Measurements from ENCODE around the gene IMMP2L. TPM values are rescaled to one million over a fixed set of nuclear protein-coding genes. Genes with fewer than 3 reads are reported as not detected.

The IMMP2L gene
- total and polyA plus RNA-seq, 7 donors, result 9.3 to 43.0 (median 19.2) TPM

DNA sequence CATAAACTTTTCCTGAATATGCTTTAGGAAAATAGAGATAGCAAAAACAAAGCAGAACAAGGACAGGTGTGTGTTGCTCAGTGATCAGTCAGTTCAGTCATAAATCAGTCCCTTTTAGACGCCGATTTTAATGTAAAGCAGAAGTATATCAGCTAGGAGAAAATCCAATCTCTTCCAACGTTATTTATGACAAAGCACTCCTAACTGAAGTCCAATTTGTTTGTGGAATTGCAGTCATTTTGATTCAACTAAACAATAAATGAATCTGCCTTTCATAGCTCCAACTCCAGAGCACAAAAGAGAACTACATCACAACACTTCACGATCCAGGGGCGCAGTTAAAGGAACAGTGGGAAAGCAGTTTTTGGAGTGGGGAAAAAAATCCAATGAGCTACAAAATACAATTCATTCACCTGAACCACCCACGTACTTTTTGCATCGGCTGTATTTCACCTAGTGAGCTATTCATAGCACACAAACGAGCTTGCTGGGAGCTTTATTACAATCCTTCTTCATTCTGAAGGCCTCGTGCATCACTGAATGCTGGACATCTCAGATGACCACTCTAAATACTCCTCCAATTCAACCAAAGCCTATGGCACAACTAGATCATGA, 320.0 kb downstream of the IMMP2L start:
- no peak overlapping the region for H3K4me3 ChIP-seq
- intact Hi-C loops (cut with DNase I), result no loop called here
- DNase-seq, result no peak
- no peaks in the 10 kb centered on the region for H3K36me3 ChIP-seq (ENCODE audit: insufficient read depth in 1 of 2, low read depth in 1 of 2)
- no peaks in the 10 kb centered on the region for H3K9me3 ChIP-seq
- no peak for ATAC-seq
- no peaks in the 10 kb centered on the region for H3K4me1 ChIP-seq
- WGBS, 3 donors, result 46 to 53% (median 49%) methylated on average over 9 of the region's 9 CpGs
- H3K27ac ChIP-seq, result no peak overlapping the region
- H3K27me3 ChIP-seq (ENCODE audit: insufficient read depth in 3 of 3, low read length in 2 of 3), result no peaks in the 10 kb centered on the region
- TF ChIP-seq, protein P1, sequence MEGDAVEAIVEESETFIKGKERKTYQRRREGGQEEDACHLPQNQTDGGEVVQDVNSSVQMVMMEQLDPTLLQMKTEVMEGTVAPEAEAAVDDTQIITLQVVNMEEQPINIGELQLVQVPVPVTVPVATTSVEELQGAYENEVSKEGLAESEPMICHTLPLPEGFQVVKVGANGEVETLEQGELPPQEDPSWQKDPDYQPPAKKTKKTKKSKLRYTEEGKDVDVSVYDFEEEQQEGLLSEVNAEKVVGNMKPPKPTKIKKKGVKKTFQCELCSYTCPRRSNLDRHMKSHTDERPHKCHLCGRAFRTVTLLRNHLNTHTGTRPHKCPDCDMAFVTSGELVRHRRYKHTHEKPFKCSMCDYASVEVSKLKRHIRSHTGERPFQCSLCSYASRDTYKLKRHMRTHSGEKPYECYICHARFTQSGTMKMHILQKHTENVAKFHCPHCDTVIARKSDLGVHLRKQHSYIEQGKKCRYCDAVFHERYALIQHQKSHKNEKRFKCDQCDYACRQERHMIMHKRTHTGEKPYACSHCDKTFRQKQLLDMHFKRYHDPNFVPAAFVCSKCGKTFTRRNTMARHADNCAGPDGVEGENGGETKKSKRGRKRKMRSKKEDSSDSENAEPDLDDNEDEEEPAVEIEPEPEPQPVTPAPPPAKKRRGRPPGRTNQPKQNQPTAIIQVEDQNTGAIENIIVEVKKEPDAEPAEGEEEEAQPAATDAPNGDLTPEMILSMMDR (IDR thresholded peaks at IDR 0.05), result no peak

DNA sequence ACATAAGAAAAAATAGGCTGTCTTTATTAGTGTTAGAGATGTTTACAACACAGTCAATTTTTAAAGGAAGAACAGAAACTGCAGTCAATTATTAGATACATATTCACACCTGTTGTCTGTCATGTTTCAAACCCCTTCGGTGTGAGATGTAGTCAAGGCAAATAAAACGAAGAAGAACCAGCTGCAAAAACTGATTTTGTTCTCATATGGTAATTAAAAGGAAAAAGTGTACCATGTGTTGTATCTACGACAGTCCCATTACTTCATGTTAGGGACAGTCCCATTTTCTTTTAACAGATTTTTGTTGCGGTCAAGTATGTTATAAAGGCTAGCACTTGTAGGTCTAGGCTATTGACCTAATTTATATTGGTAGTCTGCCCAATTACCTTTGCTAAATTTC, 321.9 kb downstream of the IMMP2L start:
- Histone ChIP-seq H3K9me3 (no peaks in the 10 kb centered on the region), H3K4me3 (no peak overlapping the region), H3K36me3 (ENCODE audit: insufficient read depth in 1 of 2, low read depth in 1 of 2) (no peaks in the 10 kb centered on the region), H3K4me1 (no peaks in the 10 kb centered on the region), H3K27me3 (ENCODE audit: insufficient read depth in 3 of 3, low read length in 2 of 3) (no peaks in the 10 kb centered on the region), H3K27ac (no peak overlapping the region)
- WGBS, 3 donors, result 62 to 80% (median 71%) methylated on average over 4 of the region's 4 CpGs
- ATAC-seq, result no peak
- intact Hi-C loops (cut with DNase I), result no loop called here
- TF ChIP-seq, protein P1 (IDR thresholded peaks at IDR 0.05), result no peak
- no peak for DNase-seq

DNA sequence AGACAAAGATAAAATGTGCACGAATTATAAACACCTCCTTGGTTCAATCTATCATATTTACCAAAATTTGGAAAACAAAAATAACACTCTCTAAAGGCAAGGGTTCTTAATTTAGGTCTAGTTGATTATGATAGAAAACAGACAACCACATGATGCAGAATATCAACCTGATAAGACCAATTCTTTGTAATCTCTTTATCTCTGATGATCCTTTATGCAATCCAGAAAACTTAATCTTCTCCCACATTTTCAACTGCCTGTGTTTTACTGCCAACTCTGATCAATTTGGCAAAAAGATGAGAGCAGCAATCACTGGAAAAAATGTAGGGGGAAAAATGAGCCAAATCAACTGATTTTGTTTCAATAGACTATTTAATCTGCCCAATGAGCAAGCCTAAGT, 322.9 kb downstream of the IMMP2L start:
- intact Hi-C loops (cut with DNase I), result no loop called here

DNA sequence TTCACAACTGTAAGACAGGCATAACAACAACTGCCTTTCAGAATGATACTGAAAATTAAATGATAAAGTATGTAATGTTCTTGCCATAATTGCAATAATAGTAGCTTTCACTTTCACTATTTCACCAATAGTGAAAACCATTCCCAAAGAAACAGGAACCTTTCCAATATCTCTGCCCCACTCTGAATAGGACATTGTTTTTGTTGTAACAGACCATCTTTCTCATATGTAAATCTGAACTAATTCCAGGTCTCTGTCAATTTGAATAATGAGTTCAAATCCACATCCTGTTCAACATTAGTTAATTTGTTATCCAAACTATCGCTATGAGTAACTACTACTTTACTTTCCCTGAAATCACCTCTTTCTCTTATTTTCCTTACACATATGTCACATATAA, 323.4 kb downstream of the IMMP2L start:
- Histone ChIP-seq H3K36me3 (ENCODE audit: insufficient read depth in 1 of 2, low read depth in 1 of 2) (no peaks in the 10 kb centered on the region), H3K4me1 (no peaks in the 10 kb centered on the region), H3K9me3 (no peaks in the 10 kb centered on the region), H3K27me3 (ENCODE audit: insufficient read depth in 3 of 3, low read length in 2 of 3) (no peaks in the 10 kb centered on the region), H3K27ac (no peak overlapping the region), H3K4me3 (no peak overlapping the region)
- intact Hi-C loops (cut with DNase I), result no loop called here
- no peak for ATAC-seq
- WGBS, 3 donors, result 49 to 72% (median 62%) methylated on average over 1 of the region's 1 CpG
- TF ChIP-seq, protein P1 (IDR thresholded peaks at IDR 0.05), result no peak
- no peak for DNase-seq

More for the DNA sequence above, 322.9 kb downstream of the IMMP2L start:
- TF ChIP-seq, protein P1 (IDR thresholded peaks at IDR 0.05), result no peak
- H3K4me1 ChIP-seq, result no peaks in the 10 kb centered on the region
- no peaks in the 10 kb centered on the region for H3K36me3 ChIP-seq (ENCODE audit: insufficient read depth in 1 of 2, low read depth in 1 of 2)
- ATAC-seq (no peak), DNase-seq (no peak)
- no peak overlapping the region for H3K27ac ChIP-seq
- no peak overlapping the region for H3K4me3 ChIP-seq
- H3K27me3 ChIP-seq (ENCODE audit: insufficient read depth in 3 of 3, low read length in 2 of 3), result no peaks in the 10 kb centered on the region
- 0 to 57% (median 0%) methylated on average over 1 of the region's 1 CpG for WGBS, 3 donors
- no peaks in the 10 kb centered on the region for H3K9me3 ChIP-seq

DNA sequence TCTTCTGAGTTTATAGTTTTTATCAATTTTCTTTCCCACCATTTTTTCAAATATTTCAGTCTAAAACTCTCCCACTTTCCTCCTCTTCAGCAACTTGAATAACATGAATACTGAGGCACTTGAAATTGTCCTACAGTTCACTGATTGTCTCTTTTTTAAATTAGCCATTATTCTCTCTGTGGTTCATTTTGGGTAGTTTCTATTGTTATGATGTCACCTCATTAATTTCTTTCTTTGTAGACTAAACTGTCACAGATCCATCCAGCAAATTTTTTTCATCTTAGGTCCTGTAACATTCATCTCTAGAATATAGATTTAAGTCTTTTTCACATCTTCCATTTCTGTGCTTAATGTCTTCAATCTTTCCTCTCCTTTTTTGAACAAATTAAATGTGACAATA, 326.6 kb downstream of the IMMP2L start:
- TF ChIP-seq, protein P1 (IDR thresholded peaks at IDR 0.05), result no peak
- intact Hi-C loops (cut with DNase I), result no loop called here
- no peaks in the 10 kb centered on the region for H3K9me3 ChIP-seq
- H3K36me3 ChIP-seq (ENCODE audit: insufficient read depth in 1 of 2, low read depth in 1 of 2), result no peaks in the 10 kb centered on the region
- no peaks in the 10 kb centered on the region for H3K4me1 ChIP-seq
- DNase-seq (no peak), ATAC-seq (no peak)
- no peak overlapping the region for H3K27ac ChIP-seq
- no peak overlapping the region for H3K4me3 ChIP-seq
- no peaks in the 10 kb centered on the region for H3K27me3 ChIP-seq (ENCODE audit: insufficient read depth in 3 of 3, low read length in 2 of 3)

All from psoas muscle (tissue), 8 donors.